ENCODE results near the gene NKTR. TPM values are rescaled to one million over a fixed set of nuclear protein-coding genes. Genes with fewer than 3 reads are reported as not detected.

NKTR gene
- total RNA-seq, 6 experiments from 2014 or later = 27.8 to 32.7 (median 30.9) TPM

DNA sequence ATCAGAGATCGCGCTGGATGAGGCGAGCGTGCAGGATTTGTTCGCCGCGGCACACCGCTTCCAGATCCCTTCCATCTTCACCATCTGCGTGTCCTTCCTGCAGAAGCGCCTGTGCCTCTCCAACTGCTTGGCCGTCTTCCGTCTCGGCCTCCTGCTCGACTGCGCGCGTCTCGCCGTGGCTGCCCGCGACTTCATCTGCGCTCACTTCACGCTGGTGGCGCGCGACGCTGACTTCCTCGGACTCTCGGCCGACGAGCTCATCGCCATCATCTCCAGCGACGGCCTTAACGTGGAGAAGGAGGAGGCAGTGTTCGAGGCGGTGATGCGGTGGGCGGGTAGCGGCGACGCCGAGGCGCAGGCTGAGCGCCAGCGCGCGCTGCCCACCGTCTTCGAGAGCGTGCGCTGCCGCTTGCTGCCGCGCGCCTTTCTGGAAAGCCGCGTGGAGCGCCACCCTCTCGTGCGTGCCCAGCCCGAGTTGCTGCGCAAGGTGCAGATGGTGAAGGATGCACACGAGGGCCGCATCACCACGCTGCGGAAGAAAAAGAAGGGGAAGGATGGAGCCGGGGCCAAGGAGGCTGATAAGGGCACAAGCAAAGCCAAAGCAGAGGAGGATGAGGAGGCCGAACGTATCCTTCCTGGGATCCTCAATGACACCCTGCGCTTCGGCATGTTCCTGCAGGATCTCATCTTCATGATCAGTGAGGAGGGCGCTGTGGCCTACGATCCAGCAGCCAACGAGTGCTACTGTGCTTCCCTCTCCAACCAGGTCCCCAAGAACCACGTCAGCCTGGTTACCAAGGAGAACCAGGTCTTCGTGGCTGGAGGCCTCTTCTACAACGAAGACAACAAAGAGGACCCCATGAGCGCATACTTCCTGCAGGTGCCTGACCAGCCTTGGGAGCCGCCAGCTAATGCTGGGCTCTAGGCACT lies 85.7 kb downstream of the NKTR start:
- H3K27me3 Mint-ChIP-seq (ENCODE audit: insufficient read depth) = peaks cover 27% of the 10 kb centered on the region
- peaks cover 23% of the 10 kb centered on the region for H3K4me1 Mint-ChIP-seq (ENCODE audit: low read depth)
- TF ChIP-seq, protein P1, sequence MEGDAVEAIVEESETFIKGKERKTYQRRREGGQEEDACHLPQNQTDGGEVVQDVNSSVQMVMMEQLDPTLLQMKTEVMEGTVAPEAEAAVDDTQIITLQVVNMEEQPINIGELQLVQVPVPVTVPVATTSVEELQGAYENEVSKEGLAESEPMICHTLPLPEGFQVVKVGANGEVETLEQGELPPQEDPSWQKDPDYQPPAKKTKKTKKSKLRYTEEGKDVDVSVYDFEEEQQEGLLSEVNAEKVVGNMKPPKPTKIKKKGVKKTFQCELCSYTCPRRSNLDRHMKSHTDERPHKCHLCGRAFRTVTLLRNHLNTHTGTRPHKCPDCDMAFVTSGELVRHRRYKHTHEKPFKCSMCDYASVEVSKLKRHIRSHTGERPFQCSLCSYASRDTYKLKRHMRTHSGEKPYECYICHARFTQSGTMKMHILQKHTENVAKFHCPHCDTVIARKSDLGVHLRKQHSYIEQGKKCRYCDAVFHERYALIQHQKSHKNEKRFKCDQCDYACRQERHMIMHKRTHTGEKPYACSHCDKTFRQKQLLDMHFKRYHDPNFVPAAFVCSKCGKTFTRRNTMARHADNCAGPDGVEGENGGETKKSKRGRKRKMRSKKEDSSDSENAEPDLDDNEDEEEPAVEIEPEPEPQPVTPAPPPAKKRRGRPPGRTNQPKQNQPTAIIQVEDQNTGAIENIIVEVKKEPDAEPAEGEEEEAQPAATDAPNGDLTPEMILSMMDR (IDR thresholded peaks at IDR 0.05) = no peak
- H3K9me3 Mint-ChIP-seq = no peaks in the 10 kb centered on the region
- H3K4me3 Mint-ChIP-seq = no peak overlapping the region
- no peak for DNase-seq
- H3K36me3 Mint-ChIP-seq (ENCODE audit: low read depth) = no peaks in the 10 kb centered on the region
- no peak overlapping the region for H3K27ac Mint-ChIP-seq

DNA sequence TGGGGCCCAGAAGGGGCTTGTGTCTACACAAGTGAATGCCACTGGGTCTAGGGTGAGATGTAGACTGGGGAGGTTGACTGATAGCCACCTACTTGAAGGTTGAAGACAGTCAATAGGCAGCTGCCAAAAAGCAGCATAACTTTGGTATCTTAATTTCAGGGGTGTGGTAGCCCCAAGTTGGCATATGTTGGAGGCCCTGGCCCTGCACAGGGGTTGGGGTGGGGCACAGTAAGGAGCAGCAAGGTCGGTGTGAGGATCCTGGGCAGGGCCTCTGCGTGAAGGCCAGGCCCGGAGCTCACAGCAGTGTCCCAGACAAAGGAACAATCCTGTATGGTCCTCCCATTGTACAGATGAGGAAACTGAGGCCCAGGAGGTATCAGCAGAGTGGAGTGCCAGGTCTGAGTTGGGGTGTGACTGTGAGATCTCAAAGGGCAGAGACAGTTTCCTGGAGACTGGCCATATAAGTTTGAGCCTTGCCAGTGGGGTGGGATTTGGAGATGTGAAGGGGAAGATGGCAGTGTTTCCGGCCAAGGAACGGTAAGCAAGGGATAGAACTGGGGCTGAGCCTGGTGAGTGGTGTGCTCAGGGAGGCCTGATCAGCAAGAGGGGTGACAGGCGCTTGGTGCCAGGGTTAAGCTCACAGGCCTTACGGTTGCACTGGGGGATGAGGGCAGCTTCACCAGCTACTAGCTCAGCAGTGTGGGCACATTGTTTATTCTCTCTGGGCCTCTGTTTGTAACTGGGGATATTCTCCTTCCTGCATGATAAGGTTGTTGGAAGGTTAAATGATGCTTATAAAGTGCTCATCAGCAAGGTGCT lies 86.6 kb downstream of the NKTR start:
- H3K4me1 Mint-ChIP-seq (ENCODE audit: low read depth) = peaks cover 23% of the 10 kb centered on the region
- H3K36me3 Mint-ChIP-seq (ENCODE audit: low read depth) = no peaks in the 10 kb centered on the region
- TF ChIP-seq, protein P1 (IDR thresholded peaks at IDR 0.05) = no peak
- H3K27me3 Mint-ChIP-seq (ENCODE audit: insufficient read depth) = peaks cover 27% of the 10 kb centered on the region
- H3K4me3 Mint-ChIP-seq = no peak overlapping the region
- DNase-seq = no peak
- no peak overlapping the region for H3K27ac Mint-ChIP-seq
- H3K9me3 Mint-ChIP-seq = no peaks in the 10 kb centered on the region

DNA sequence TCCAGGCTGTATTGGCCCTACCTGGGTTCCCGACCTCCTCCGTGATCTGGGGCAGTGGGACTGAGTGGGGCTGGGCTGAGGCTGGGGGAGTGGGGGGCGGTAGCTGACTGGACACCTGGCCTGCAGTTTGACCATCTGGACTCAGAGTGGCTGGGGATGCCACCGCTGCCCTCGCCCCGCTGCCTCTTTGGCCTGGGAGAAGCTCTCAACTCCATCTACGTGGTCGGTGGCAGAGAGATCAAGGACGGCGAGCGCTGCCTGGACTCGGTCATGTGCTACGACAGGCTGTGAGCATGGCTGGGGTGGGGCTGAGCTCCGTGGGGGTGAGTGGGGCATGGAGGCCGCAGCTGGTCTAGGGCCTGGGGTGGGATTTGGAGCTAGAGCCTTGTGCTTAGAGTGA lies 87.5 kb downstream of the NKTR start:
- no peak for DNase-seq
- TF ChIP-seq, protein P1 (IDR thresholded peaks at IDR 0.05) = no peak
- Mint-ChIP-seq H3K27me3 (ENCODE audit: insufficient read depth) (peaks cover 27% of the 10 kb centered on the region), H3K36me3 (ENCODE audit: low read depth) (no peaks in the 10 kb centered on the region), H3K4me1 (ENCODE audit: low read depth) (peaks cover 18% of the 10 kb centered on the region), H3K9me3 (no peaks in the 10 kb centered on the region), H3K4me3 (no peak overlapping the region), H3K27ac (no peak overlapping the region)

DNA sequence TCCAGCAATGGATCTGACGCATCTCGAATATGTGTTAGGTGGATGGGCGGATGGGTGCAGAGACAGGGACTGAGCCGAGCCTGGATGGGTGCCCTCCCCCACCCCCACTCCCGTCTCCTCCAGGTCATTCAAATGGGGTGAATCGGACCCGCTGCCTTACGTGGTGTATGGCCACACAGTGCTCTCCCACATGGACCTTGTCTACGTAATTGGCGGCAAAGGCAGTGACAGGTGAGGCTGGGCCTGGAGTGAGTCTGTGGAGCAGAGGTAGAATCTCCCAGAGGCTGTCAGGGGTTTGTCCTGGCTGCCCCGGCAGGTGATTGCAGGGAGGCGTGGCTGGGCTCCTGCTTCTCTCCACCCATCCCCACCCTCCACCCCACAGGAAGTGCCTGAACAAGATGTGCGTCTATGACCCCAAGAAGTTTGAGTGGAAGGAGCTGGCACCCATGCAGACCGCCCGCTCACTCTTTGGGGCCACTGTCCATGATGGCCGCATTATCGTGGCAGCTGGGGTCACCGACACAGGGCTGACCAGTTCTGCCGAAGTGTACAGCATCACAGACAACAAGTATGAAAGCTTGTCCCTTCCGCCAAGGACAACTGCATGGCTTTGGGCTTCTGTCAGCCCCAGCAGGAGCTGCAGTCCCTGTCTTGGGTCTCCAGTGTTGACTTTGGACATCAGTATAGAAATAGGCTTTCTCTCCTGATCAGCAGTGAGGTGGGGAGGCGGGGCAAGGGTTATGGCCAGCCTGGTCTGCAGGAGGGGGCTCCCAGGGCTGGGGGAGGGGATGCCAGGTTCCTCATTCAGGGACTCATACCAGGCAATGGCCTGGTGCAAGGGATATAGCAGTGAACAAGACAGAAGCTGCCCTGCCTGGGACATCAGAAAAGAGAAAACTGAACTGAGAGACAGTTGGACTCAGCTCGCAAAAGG lies 88.3 kb downstream of the NKTR start:
- H3K27ac Mint-ChIP-seq = no peak overlapping the region
- peaks cover 27% of the 10 kb centered on the region for H3K27me3 Mint-ChIP-seq (ENCODE audit: insufficient read depth)
- H3K36me3 Mint-ChIP-seq (ENCODE audit: low read depth) = no peaks in the 10 kb centered on the region
- peaks cover 11% of the 10 kb centered on the region for H3K4me1 Mint-ChIP-seq (ENCODE audit: low read depth)
- no peak overlapping the region for H3K4me3 Mint-ChIP-seq
- no peaks in the 10 kb centered on the region for H3K9me3 Mint-ChIP-seq
- TF ChIP-seq, protein P1 (IDR thresholded peaks at IDR 0.05) = no peak
- no peak for DNase-seq

DNA sequence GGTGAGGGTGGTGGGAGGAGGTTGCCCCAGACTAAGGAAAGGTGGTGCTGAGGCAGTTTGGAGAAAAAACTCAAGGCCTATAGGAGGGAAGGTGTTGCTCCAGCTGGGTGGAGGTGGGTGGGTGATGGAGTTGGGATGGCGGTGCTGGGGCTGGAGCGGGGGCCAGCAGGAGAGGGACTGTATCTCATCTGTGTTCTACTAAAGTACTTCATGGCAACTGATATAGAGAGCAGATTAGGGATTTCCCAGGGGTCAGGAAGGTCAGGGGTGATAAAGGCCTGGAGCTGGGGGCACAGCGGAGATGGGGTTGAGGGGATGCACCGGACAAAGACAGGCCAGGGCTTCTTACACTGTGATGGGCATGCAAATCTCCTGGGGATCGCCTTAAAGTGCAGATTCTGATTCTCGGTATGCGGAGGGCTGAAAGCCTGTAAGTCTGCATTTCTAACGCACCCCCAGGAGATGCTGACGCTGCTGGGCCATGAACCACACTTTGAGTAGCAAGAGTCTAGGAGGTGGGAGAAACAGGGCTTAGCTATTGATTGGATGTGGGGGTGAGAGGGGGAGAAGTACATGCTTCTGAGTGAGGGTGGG lies 89.0 kb downstream of the NKTR start:
- Mint-ChIP-seq H3K27me3 (ENCODE audit: insufficient read depth) (peaks cover 27% of the 10 kb centered on the region), H3K36me3 (ENCODE audit: low read depth) (no peaks in the 10 kb centered on the region), H3K27ac (no peak overlapping the region), H3K4me1 (ENCODE audit: low read depth) (peaks cover 3% of the 10 kb centered on the region), H3K4me3 (no peak overlapping the region), H3K9me3 (no peaks in the 10 kb centered on the region)
- no peak for DNase-seq
- TF ChIP-seq, protein P1 (IDR thresholded peaks at IDR 0.05) = no peak
